Measurements from ENCODE around the gene DNAJC4. TPM values are rescaled to one million over a fixed set of nuclear protein-coding genes. Genes with fewer than 3 reads are reported as not detected.

DNAJC4 gene
- total RNA-seq, 1 donor from 2014 or later: 48.2 TPM

DNA sequence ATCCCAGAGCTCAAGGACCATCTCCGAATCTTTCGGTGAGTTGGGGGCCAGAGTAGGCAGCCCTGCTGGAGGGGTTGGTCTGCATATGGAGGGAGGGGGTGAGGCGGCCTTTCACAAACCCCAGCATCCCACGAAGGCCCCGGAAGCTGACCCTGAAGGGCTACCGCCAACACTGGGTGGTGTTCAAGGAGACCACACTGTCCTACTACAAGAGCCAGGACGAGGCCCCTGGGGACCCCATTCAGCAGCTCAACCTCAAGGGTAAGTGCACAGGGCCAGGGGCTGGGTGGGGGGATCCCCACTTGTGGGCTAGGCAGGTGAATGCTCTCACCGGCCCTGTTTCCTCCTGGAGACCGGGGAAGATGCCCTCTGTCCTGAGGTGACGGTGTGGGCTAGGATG is 10.6 kb upstream of the DNAJC4 start:
- Mint-ChIP-seq H3K4me1 (ENCODE audit: unreplicated experiment) (no peaks in the 10 kb centered on the region), H3K36me3 (peaks cover 4% of the 10 kb centered on the region)
- no peak for DNase-seq (ENCODE audit: extremely low spot score, unreplicated experiment)

DNA sequence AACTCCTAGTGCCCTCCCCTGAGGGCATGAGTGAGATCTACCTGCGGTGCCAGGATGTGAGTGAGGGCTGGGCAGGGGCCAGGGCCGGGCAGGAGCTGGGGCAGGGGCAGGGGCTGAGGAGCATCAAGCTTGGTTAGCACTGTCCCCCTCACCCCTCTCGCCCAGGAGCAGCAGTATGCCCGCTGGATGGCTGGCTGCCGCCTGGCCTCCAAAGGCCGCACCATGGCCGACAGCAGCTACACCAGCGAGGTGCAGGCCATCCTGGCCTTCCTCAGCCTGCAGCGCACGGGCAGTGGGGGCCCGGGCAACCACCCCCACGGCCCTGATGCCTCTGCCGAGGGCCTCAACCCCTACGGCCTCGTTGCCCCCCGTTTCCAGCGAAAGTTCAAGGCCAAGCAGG is 10.1 kb upstream of the DNAJC4 start:
- Mint-ChIP-seq H3K27me3 (no peaks in the 10 kb centered on the region), H3K36me3 (peaks cover under 1% of the 10 kb centered on the region), H3K9me3 (no peaks in the 10 kb centered on the region), H3K4me3 (no peak overlapping the region), H3K4me1 (ENCODE audit: unreplicated experiment) (peaks cover 3% of the 10 kb centered on the region), H3K27ac (no peak overlapping the region)
- no peak for DNase-seq (ENCODE audit: extremely low spot score, unreplicated experiment)
- TF ChIP-seq, protein P1, sequence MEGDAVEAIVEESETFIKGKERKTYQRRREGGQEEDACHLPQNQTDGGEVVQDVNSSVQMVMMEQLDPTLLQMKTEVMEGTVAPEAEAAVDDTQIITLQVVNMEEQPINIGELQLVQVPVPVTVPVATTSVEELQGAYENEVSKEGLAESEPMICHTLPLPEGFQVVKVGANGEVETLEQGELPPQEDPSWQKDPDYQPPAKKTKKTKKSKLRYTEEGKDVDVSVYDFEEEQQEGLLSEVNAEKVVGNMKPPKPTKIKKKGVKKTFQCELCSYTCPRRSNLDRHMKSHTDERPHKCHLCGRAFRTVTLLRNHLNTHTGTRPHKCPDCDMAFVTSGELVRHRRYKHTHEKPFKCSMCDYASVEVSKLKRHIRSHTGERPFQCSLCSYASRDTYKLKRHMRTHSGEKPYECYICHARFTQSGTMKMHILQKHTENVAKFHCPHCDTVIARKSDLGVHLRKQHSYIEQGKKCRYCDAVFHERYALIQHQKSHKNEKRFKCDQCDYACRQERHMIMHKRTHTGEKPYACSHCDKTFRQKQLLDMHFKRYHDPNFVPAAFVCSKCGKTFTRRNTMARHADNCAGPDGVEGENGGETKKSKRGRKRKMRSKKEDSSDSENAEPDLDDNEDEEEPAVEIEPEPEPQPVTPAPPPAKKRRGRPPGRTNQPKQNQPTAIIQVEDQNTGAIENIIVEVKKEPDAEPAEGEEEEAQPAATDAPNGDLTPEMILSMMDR (conservative IDR thresholded peaks at IDR 0.05): no peak

More for the DNA sequence above, 10.6 kb upstream of the DNAJC4 start:
- no peak overlapping the region for H3K4me3 Mint-ChIP-seq
- no peaks in the 10 kb centered on the region for H3K9me3 Mint-ChIP-seq
- H3K27me3 Mint-ChIP-seq: no peaks in the 10 kb centered on the region
- no peak overlapping the region for H3K27ac Mint-ChIP-seq
- TF ChIP-seq, protein P1 (conservative IDR thresholded peaks at IDR 0.05): no peak

DNA sequence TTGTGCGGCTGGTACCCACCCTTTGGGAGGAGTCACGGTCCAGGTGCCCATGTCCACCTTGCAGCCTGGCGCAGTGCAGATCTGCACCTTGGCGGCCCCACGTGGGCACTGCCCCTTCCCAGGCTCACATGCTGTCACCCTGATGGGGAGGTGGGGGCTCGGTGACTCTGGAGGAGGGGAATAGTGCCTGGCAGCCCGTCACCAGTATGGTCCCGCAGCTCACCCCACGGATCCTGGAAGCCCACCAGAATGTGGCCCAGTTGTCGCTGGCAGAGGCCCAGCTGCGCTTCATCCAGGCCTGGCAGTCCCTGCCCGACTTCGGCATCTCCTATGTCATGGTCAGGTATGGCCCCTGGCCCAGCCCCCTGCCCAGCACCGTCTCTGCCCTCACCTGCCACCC is 9.6 kb upstream of the DNAJC4 start:
- no peak overlapping the region for H3K27ac Mint-ChIP-seq
- H3K4me1 Mint-ChIP-seq (ENCODE audit: unreplicated experiment): peaks cover 4% of the 10 kb centered on the region
- H3K4me3 Mint-ChIP-seq: no peak overlapping the region
- no peak for DNase-seq (ENCODE audit: extremely low spot score, unreplicated experiment)
- H3K36me3 Mint-ChIP-seq: no peaks in the 10 kb centered on the region
- H3K9me3 Mint-ChIP-seq: no peaks in the 10 kb centered on the region
- H3K27me3 Mint-ChIP-seq: no peaks in the 10 kb centered on the region
- TF ChIP-seq, protein P1 (conservative IDR thresholded peaks at IDR 0.05): no peak

DNA sequence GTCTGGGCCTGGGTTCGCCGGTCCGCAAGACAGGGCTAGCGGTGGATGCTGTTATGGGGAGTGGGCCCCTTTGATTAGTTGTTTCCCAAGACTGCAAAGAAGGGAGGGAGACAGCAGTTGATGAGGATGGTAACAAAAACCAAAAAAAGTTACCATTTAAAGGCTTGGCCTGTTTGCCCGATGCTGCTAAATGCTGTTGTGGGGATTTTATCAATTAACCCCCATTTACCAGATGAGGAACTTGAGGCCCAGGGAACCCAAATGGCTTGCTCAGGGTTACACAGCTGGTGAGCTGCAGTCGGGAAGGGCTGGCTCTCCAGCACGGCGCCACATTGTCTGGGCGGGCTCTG is 7.7 kb upstream of the DNAJC4 start:
- no peaks in the 10 kb centered on the region for H3K9me3 Mint-ChIP-seq
- no peaks in the 10 kb centered on the region for H3K27me3 Mint-ChIP-seq
- H3K36me3 Mint-ChIP-seq: no peaks in the 10 kb centered on the region
- H3K4me3 Mint-ChIP-seq: no peak overlapping the region
- TF ChIP-seq, protein P1 (conservative IDR thresholded peaks at IDR 0.05): no peak
- H3K4me1 Mint-ChIP-seq (ENCODE audit: unreplicated experiment): peaks cover 4% of the 10 kb centered on the region
- H3K27ac Mint-ChIP-seq: no peak overlapping the region
- no peak for DNase-seq (ENCODE audit: extremely low spot score, unreplicated experiment)

DNA sequence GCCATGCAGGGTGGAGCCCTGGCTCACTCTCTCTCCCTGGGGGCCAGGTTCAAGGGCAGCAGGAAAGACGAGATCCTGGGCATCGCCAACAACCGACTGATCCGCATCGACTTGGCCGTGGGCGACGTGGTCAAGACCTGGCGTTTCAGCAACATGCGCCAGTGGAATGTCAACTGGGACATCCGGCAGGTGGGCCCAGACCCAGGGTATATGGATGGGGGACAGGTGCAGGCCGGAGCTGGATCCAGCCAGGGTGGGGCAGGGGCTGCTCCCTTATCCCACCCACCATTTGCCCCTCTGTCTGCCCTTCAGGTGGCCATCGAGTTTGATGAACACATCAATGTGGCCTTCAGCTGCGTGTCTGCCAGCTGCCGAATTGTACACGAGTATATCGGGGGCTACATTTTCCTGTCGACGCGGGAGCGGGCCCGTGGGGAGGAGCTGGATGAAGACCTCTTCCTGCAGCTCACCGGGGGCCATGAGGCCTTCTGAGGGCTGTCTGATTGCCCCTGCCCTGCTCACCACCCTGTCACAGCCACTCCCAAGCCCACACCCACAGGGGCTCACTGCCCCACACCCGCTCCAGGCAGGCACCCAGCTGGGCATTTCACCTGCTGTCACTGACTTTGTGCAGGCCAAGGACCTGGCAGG is 7.2 kb upstream of the DNAJC4 start:
- no peaks in the 10 kb centered on the region for H3K36me3 Mint-ChIP-seq

More for the DNA sequence above, 7.2 kb upstream of the DNAJC4 start:
- Mint-ChIP-seq H3K4me1 (ENCODE audit: unreplicated experiment) (peaks cover 4% of the 10 kb centered on the region), H3K27me3 (no peaks in the 10 kb centered on the region), H3K27ac (no peak overlapping the region), H3K4me3 (no peak overlapping the region), H3K9me3 (no peaks in the 10 kb centered on the region)
- TF ChIP-seq, protein P1 (conservative IDR thresholded peaks at IDR 0.05): no peak
- no peak for DNase-seq (ENCODE audit: extremely low spot score, unreplicated experiment)

Measured in type B pancreatic cell (in vitro differentiated cells).